ENCODE results near the gene ZIM2.

The ZIM2 gene

DNA sequence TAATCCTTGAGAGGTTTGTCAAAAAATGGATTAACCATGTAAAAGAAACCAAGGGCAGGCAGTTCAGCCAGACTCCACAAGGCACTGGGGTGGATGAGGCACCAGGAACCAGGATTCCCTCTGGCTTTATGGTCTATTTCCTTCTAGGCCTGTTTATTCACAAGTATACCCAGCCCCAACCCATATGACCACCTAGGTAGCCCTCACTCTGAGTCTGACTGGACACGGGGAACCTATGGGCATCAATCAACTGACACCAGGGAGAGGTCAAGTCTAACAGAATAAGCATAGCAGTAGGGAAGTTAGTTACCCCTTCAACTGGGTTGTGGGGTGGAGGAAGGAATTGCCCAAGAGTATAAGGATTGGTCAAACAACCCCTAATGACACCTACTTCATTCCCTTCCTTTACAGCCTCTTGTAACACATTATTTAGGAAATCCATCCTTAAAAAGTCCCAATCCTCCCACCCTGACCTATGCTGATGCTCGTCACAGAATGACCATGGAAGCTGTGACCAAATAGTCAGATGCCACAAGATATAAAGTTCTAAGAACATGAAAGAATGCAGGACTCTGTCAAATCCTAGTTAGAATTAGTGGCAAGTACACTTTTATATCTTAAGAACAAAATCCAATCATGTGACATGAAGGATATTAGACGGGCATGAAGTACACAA, 31.7 kb downstream of the ZIM2 start:
- no peak for DNase-seq (ENCODE audit: low read depth)

- no peak for DNase-seq (ENCODE audit: low read depth)
These were observed 33.9 kb downstream of the ZIM2 start for GRCh38 chr19:56806639-56807038.

DNA sequence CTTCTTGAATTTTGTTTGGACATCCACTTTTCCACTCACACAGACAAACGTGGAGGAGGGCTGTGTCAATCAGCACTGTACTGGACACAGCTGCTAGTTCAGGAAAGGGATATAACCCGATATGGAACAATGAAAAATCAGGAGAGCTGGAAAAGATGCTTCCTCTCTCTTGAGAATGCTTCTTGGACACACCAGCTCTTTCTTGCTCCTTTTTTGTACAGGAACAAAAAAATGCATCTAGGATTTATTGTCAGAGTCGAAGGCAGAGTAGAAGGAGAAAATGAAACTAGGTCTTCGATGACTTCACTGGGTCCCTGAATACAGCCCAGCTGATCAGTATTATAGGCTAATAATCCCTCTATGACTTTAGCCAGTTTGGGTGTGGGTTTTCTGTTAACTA, 62.2 kb downstream of the ZIM2 start:
- no peak for DNase-seq (ENCODE audit: low read depth)

GRCh38 chr19:56769650-56770049, 70.9 kb downstream of the ZIM2 start:
- no peak for DNase-seq (ENCODE audit: low read depth)

DNA sequence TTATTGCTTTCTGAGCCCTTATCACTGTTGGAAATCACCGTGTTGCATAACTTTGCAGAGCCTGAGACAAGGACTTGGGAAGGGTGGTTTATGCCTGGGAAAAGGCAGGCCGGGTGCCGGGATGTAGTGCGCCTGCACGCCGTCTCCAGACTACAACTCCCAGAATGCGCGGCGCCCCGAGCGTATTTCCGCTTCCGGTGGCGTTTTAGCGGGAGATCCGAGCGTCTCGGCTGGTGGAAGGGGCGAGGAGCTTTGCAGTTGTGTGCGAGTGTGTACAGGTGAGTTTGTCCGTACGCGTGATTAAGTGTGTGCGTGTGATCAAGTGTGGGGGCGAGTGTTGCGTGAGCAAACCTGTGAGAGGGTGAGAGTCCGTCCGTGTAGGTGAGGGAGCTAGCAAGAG, 75.4 kb downstream of the ZIM2 start:
- no peak for DNase-seq (ENCODE audit: low read depth)

DNA sequence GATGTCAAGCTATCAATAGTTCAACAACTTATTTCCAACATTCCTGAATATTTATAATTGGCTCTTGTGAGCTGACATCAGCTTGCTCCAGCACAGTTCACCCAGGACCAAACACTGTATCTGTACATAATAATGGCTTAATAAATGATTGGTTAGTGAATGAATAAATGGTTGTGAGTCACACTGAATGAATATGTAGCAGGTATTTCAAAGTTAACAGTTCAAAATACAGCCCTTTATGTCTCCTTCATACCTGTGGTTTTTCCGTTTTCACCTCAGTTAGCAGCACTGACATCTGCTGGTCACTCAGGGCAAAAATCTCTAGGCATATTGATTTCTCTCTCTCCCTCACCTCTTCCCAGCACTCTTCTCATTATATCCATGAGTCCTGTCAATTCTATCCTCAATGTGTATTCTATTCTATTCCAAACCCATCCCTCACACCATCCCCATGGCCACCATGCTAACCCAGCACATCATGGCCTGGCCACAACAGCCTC, 76.3 kb downstream of the ZIM2 start:
- DNase-seq (ENCODE audit: low read depth): no peak

DNA sequence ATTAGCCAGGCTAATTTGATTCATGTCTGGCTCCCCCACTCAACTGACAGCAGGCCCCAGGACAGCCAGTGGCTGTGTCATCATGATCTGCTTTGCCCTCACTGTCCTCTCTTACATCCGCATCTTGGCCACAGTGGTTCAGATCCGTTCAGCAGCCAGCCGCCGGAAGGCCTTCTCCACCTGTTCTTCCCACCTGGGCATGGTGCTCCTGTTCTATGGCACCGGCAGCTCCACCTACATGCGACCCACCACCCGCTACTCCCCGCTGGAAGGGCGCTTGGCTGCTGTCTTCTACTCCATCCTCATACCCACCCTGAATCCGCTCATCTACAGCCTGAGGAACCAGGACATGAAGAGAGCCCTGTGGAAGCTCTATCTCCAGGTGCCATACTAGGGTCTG, 79.7 kb downstream of the ZIM2 start:
- DNase-seq (ENCODE audit: low read depth): no peak

- DNase-seq (ENCODE audit: low read depth): no peak
These were observed 81.0 kb downstream of the ZIM2 start for GRCh38 chr19:56759531-56759930.

DNA sequence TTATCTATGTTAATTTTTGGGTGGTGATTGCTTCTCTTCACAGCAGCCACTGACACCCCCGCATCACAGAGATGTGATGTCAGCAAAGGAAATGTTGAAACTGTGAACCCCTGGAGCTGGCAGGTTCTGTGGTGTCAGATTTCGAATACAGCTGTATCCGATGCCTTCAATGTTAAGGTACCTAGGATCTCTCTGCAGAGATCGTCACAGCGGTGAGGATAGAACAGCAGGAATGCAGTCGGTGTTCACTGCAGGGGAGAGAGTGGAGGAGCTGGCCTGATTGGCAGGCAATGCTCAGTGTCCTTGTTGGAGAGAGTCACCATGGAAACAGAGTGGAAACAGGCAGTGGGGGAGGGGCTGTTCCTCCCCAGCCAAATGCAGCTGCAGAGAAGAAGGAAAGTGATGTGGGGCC, 89.4 kb downstream of the ZIM2 start:
- no peak for DNase-seq (ENCODE audit: low read depth)

DNA sequence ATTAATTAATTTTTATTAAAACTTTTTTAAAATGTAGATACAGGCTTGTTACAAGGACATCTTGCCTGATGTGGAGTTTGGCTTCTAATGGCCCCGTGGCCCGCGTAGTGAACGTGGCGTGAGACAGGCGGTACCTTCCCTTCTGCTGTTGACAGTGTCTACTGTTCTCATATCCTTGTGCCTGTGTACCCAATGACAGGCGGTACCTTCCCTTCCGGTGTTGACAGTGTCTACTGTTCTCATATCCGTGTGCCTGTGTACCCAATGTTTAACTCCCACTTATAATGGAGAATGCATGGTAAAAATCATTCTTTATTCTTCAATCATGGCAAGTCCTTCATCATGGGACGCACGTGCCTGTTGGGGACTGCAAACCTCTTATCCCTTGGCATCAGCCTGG, 89.9 kb downstream of the ZIM2 start:
- no peak for DNase-seq (ENCODE audit: low read depth)

- DNase-seq (ENCODE audit: low read depth): no peak
These were observed 92.1 kb downstream of the ZIM2 start for GRCh38 chr19:56748378-56748777.

GRCh38 chr19:56746367-56746766, 94.2 kb downstream of the ZIM2 start:
- DNase-seq (ENCODE audit: low read depth): no peak

DNA sequence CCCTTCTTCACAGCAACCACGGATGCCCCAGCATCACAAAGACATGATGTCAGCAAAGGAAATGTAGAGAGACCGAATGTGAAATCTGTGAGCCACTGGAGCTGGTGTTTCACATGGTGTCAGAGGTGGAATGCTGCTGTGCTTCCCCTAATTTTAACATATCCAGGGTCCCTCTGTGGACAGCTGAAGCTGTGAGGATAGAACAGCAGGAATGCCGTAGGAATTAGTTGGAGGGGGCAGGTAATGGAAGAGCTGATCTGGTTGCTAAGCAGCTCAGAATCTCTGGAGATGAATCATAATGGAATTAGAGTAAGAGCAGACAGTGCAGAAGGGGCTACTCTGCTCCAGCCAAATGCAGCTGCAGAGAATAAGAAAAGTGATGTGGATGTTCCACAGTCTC, 100.0 kb downstream of the ZIM2 start:
- DNase-seq (ENCODE audit: low read depth): no peak

- no peak for DNase-seq (ENCODE audit: low read depth)
These were observed 104.0 kb downstream of the ZIM2 start for GRCh38 chr19:56736571-56736970.

DNA sequence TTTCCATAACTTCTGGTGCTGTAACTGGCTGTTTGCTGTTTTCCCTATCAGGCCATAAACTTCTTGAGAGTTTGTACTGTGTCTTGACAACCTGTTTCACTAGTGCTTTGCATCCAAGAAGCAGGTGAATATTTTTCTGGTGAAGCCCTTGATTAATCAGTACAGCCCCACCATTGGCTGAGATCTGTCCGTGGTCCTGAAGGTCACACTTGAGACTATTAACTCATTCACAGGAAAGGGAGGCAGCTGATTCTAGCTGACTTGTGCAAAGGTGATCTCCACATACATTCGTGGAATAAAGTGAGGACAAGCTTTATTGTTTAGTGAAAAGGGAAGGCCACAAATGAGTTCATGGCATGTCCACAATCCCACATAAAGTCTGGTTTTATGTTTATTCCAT, 107.5 kb downstream of the ZIM2 start:
- no peak for DNase-seq (ENCODE audit: low read depth)

- no peak for DNase-seq (ENCODE audit: low read depth)
These were observed 112.8 kb downstream of the ZIM2 start for GRCh38 chr19:56727677-56728076.

- no peak for DNase-seq (ENCODE audit: low read depth)
These were observed 114.6 kb downstream of the ZIM2 start for GRCh38 chr19:56725829-56726424.

Measured in activated T-helper 1 cell treated with Interleukin-2 at 50 U/mL for 16 hours (primary cell).